Body of pancreas (tissue), 4 donors: ENCODE results near the gene HLA-DPA1. TPM values are rescaled to one million over a fixed set of nuclear protein-coding genes. Genes with fewer than 3 reads are reported as not detected.

ENCODE experiments used
- ATAC-seq: fragments of 150-250 bp; one replicate; pipeline ENCODE4 v1.9.1; 2016
- DNase-seq, 4 donors: peaks; one replicate each; pipeline ENCODE4 v3.0.0-alpha.2; 2019
- H3K27ac ChIP-seq, 4 donors: fragments of 200-600 bp; sonication (generic); 1 replicate in 3 of 4; 2 replicates in 1 of 4; pipeline versions ENCODE4 v1.5.1 to v1.6.1; 2016 to 2019; ENCODE audit warnings: mild to moderate bottlenecking in 1 of 4, mixed read lengths in 1 of 4, moderate library complexity in 1 of 4
- H3K27me3 ChIP-seq, 2 donors: fragments of 200-600 bp; sonication (generic); one replicate each; pipeline ENCODE4 v1.6.0; 2016; ENCODE audit warnings: mild to moderate bottlenecking in 1 of 2
- H3K36me3 ChIP-seq, 2 donors: fragments of 200-600 bp; sonication (generic); replicated peaks in 1 of 2; 2 replicates each; pipeline ENCODE4 v1.5.1; 2016; ENCODE audit warnings: low read depth in 2 of 2; ENCODE audit not compliant: insufficient read depth in 1 of 2
- H3K4me1 ChIP-seq: fragments of 200-600 bp; sonication (generic); one replicate; pipeline ENCODE4 v1.6.0; 2016
- H3K4me3 ChIP-seq, 2 donors: fragments of 200-600 bp; sonication (generic); 1 replicate in 1 of 2; 2 replicates in 1 of 2; pipeline ENCODE4 v1.5.1; 2016 to 2019
- H3K9me3 ChIP-seq, 3 donors: fragments of 200-600 bp; sonication (generic); 1 replicate in 2 of 3; 2 replicates in 1 of 3; pipeline ENCODE4 v1.5.1; 2016
- CTCF ChIP-seq, 7 experiments: fragments of 450-650 bp in 4 of 7; fragments of 200-600 bp in 3 of 7; sonication (generic) in 3 of 7; IDR thresholded peaks; one replicate each; pipeline ENCODE4 v1.5.1; 2016 to 2019; ENCODE audit warnings: antibody characterized with exemption in 7 of 7
- POLR2A ChIP-seq, 3 donors: fragments of 450-650 bp; IDR thresholded peaks; one replicate each; pipeline ENCODE4 v1.6.1; 2016; ENCODE audit warnings: antibody characterized with exemption in 3 of 3, mild to moderate bottlenecking in 2 of 3
- WGBS, 2 donors: methylation state at CpG; one replicate each; pipeline ENCODE4 v1.1.5; 2017; 5-methylcytosine and 5-hydroxymethylcytosine counted together
- intact Hi-C: fragments of 100-400 bp; cut with DNase I; formaldehyde crosslinking; loops from one replicate; pipeline ENCODE4 v1.15.1; 2023
- total RNA-seq, 2 donors: library from RNA; depleted of rRNA; stranded (reverse); fragments of >200 nt; gene quantifications; one replicate each; pipeline ENCODE4 v1.1.0, GENCODE V29; 2016

HLA-DPA1 gene
- total RNA-seq, 2 donors from 2014 or later, result 10.5 to 81.7 TPM

DNA sequence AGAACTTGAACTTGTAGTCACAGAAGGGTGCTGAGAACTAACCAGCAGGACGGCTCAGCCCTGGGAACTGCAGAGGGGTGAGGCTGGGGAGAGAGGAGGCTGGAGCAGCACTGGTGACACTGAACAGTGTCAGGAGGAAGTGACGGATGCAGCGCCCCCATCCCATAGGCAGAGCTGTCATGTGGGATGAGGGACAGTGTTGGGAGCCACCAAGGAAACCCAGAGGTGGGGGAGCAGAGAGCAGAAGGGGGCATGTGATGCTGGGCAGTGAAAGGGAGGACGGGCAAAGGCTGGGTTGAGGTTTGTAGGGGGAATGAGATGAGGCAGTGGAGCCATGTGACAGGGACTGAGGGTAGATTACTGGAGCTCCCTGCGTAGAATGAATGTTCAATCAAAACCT lies 4.5 kb upstream of the HLA-DPA1 start:
- WGBS, 2 donors, result 55 to 58% methylated on average over 5 of the region's 5 CpGs
- Histone ChIP-seq H3K4me3 (no peak overlapping the region), H3K27me3 (no peaks in the 10 kb centered on the region), H3K9me3 (no peaks in the 10 kb centered on the region), H3K27ac (no peak overlapping the region), H3K36me3 (no peaks in the 10 kb centered on the region), H3K4me1 (peaks cover 18% of the 10 kb centered on the region)
- ATAC-seq (no peak), DNase-seq (no peak)
- intact Hi-C loops, result no loop called here
- TF ChIP-seq POLR2A (IDR thresholded peaks at IDR 0.05) (peak in 1 of 3 donors; percentile 28), CTCF (IDR thresholded peaks at IDR 0.05) (no peak)

- no peaks in the 10 kb centered on the region for H3K36me3 ChIP-seq
- WGBS, 2 donors, result 49 to 51% methylated on average over 3 of the region's 3 CpGs
- no peak for DNase-seq
- intact Hi-C loops, result no loop called here
- peak overlapping the region in 2 of 4 donors; percentile 31 to 68 for H3K27ac ChIP-seq
- no peaks in the 10 kb centered on the region for H3K27me3 ChIP-seq
- H3K4me1 ChIP-seq, result peaks cover 12% of the 10 kb centered on the region
- no peak overlapping the region for H3K4me3 ChIP-seq
- no peaks in the 10 kb centered on the region for H3K9me3 ChIP-seq
- TF ChIP-seq CTCF (IDR thresholded peaks at IDR 0.05) (no peak), POLR2A (IDR thresholded peaks at IDR 0.05) (no peak)
- ATAC-seq, result no peak
Measured at GRCh38 chr6:33076406-33076934, 3.0 kb upstream of the HLA-DPA1 start.

GRCh38 chr6:33075568-33076405 lies 2.3 kb upstream of the HLA-DPA1 start, which contains the start of gene HLA-DPB1:
Gene HLA-DPB1 (plus strand): TSS chr6:33075990. CDS start chr6:33076042, 52 bp downstream.
- Histone ChIP-seq H3K4me1 (peaks cover 8% of the 10 kb centered on the region), H3K27ac (peak within 1 kb of the TSS in 2 of 4 donors; percentile 31 to 68), H3K27me3 (no peaks in the 10 kb centered on the region), H3K4me3 (no peak within 1 kb of the TSS), H3K9me3 (no peaks in the 10 kb centered on the region), H3K36me3 (no peaks in the 10 kb centered on the region)
- intact Hi-C loops, result no loop called here
- DNase-seq (peak in 1 of 4 donors; percentile 51), ATAC-seq (peak; percentile 75)
- WGBS, 2 donors, result 48 to 55% methylated on average over 9 to 10 of the region's 10 CpGs
- TF ChIP-seq CTCF (IDR thresholded peaks at IDR 0.05) (no peak), POLR2A (IDR thresholded peaks at IDR 0.05) (peak in 2 of 3 donors; percentile 34 to 70)

GRCh38 chr6:33075208-33075567 lies 1.7 kb upstream of the HLA-DPA1 start:
- intact Hi-C loops, result no loop called here
- no peaks in the 10 kb centered on the region for H3K9me3 ChIP-seq
- no peak for ATAC-seq
- H3K36me3 ChIP-seq, result no peaks in the 10 kb centered on the region
- 70 to 75% methylated on average over 4 of the region's 4 CpGs for WGBS, 2 donors
- no peak for TF ChIP-seq POLR2A (IDR thresholded peaks at IDR 0.05)
- no peak for TF ChIP-seq CTCF (IDR thresholded peaks at IDR 0.05)
- peaks cover 4% of the 10 kb centered on the region for H3K4me1 ChIP-seq
- H3K4me3 ChIP-seq, result no peak overlapping the region
- H3K27me3 ChIP-seq, result no peaks in the 10 kb centered on the region
- peak overlapping the region in 1 of 4 donors; percentile 68 for H3K27ac ChIP-seq
- DNase-seq, result no peak
